ENCODE data around the gene C19orf12.

DNA sequence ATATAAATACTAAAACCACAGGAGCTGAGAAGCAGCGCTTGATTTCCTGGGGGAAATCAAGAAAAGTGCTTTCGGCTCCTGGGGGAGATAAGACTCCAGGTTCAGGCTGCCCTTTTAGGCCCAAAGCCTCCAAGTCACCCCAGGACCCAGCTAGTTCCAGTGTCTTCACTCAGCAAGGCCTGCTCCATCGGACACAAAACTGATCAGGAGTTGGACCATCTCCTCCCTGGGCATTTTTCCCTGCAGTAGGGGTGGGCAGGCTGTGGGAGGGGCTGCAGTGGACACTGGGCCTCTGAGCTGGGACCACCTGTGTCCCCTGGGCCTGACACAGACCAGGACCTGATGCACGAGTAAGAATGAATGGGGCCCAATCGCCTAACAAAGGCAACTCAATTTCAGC is 15.2 kb downstream of the C19orf12 start:
- TF ChIP-seq, protein P1, sequence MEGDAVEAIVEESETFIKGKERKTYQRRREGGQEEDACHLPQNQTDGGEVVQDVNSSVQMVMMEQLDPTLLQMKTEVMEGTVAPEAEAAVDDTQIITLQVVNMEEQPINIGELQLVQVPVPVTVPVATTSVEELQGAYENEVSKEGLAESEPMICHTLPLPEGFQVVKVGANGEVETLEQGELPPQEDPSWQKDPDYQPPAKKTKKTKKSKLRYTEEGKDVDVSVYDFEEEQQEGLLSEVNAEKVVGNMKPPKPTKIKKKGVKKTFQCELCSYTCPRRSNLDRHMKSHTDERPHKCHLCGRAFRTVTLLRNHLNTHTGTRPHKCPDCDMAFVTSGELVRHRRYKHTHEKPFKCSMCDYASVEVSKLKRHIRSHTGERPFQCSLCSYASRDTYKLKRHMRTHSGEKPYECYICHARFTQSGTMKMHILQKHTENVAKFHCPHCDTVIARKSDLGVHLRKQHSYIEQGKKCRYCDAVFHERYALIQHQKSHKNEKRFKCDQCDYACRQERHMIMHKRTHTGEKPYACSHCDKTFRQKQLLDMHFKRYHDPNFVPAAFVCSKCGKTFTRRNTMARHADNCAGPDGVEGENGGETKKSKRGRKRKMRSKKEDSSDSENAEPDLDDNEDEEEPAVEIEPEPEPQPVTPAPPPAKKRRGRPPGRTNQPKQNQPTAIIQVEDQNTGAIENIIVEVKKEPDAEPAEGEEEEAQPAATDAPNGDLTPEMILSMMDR (IDR thresholded peaks at IDR 0.05; ENCODE audit: insufficient read depth, low read length, poor library complexity, severe bottlenecking) = no peak
- no peak for TF ChIP-seq EZH2phosphoT487 (conservative IDR thresholded peaks at IDR 0.05; ENCODE audit: low read length)
